Endometrial microvascular endothelial cells (primary cell): ENCODE measurements around the gene CHRNB2. TPM values are rescaled to one million over a fixed set of nuclear protein-coding genes. Genes with fewer than 3 reads are reported as not detected.

Experiments used
- in situ Hi-C: cut with HindIII; loops from 2 replicates; pipeline ENCODE4 v1.10.0; 2017; ENCODE audit warnings: low sequenced_read_pairs, low pct_unique_long_range_greater_than_20kb; ENCODE audit errors: inconsistent ontology term
- total RNA-seq: library from RNA; depleted of rRNA; stranded (reverse); fragments of >200 nt; gene quantifications from one replicate; pipeline ENCODE4 v1.2.3, GENCODE V29; 2015; ENCODE audit errors: inconsistent ontology term

The CHRNB2 gene
- total RNA-seq, 1 donor from 2014 or later, result not detected

DNA sequence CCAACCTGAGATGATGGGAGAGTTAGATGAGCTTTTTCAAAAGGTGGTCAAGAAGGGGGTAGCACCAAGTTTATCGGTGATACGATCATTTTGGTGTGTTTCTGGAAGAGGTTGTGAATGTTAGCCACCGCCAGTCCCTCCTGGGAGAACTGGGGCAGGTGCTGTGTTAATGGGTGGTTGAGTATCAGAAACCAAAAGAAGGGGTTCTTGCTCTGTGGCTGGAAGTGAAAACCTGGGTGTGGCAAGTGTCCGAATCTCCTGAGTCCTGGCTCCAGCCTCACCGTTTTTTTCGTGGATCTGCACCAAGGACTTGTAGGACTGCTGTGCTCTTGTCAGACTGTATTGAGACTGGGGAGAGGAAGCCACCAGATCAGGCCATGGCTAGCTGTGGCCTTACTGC lies 16.9 kb upstream of the CHRNB2 start:
- in situ Hi-C loops, result no loop called here

- in situ Hi-C loops, result no loop called here
Measured at GRCh38 chr1:154551474-154551873, 16.1 kb upstream of the CHRNB2 start.

GRCh38 chr1:154552036-154552435 lies 15.5 kb upstream of the CHRNB2 start:
- in situ Hi-C loops, result no loop called here

DNA sequence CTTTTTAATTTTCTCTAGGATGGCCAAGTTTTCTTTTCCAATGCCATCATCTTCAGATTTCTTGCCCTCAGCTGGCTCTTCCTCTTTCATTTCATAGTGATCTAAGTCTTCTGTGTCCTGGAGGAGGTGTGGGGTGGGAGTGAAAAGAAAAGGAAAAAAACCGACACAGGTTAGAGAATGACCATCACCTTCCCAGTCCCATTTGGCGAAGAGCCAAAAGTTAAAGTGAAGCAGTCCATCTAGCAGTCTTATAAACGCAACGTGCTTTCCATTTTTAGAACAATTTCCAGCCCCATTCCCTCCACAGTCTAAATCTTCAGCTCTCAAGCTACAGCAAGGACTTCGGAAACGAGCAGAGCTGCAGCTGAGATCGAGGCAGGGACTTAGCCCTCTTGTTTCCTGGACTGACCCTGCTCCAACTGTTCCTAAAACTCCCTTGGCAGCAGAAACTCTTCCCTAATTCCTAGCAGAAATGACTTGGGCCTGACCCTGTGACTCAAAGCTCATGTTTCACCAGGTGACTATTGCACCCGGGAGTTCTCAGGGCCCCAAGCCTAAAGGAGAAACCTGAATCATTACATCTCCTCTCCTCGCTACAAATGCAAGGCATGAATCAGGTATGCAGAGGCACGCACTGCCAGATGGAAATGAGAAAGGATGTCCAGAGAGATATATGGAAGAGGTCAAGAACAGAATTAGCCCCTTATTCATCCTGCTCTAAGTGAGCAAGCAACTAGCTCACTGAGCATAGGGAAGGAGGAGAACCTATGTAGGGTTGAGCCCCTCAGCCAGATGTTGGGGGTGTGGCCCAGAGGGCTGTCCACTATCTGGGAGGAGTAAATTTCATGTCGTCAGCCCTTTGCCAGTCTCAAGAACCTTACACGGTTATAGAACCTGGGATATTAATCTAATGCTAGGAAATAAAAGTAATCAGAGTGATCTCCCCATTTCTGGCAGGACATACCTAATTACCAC lies 14.2 kb upstream of the CHRNB2 start:
- in situ Hi-C loops, result no loop called here

DNA sequence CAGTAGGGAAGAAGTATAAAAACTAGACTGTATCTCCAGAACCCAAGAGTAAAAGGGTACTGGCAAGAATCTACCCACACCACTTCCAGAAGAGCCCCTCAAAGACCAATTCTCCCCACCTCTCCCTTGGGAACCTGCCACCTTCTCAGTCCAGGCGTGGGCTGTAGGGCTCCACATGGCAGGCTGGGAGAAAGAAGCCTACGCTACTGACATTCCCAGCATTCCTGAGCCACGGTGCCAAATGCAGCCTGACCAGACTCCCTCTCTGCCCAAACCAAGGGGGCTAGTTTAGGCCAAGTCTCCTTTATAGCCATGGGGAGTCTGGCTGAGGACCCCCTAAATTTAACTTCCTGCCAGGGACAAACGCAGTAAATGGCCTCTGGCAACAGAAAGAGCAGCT lies 11.2 kb upstream of the CHRNB2 start:
- in situ Hi-C loops, result no loop called here

DNA sequence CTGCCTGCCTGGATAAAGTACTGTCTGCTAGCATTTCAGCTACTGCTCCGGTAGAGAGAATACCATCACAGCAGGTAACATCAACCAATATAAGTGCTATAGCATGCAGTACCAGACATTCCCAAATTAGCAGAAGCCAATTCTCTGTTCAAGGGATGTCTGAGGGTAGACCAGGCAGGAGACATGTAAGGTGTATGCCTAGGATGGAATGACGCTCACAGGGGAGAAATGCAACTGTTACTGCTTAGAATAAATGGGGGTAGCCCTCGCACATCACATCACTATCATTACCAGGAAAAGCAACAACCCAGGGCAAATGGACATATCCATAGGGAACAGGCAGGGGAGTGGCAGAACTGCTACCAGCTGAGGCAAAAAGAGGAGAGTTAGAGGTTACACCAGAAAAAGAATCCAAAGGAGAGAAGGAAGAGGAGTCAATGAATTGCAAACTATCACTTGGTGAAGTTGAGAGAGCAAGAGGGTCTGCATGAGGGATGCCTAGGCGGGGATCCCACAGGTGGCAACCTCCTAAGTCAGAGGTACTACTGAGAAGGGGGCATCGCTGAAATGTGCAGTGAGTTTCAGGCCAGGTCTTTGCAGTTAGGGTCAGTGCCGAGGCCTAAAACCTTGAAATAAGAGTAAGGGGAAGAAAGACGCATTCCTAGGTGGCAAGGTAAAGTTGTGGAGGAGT lies 10.2 kb upstream of the CHRNB2 start:
- in situ Hi-C loops, result no loop called here

DNA sequence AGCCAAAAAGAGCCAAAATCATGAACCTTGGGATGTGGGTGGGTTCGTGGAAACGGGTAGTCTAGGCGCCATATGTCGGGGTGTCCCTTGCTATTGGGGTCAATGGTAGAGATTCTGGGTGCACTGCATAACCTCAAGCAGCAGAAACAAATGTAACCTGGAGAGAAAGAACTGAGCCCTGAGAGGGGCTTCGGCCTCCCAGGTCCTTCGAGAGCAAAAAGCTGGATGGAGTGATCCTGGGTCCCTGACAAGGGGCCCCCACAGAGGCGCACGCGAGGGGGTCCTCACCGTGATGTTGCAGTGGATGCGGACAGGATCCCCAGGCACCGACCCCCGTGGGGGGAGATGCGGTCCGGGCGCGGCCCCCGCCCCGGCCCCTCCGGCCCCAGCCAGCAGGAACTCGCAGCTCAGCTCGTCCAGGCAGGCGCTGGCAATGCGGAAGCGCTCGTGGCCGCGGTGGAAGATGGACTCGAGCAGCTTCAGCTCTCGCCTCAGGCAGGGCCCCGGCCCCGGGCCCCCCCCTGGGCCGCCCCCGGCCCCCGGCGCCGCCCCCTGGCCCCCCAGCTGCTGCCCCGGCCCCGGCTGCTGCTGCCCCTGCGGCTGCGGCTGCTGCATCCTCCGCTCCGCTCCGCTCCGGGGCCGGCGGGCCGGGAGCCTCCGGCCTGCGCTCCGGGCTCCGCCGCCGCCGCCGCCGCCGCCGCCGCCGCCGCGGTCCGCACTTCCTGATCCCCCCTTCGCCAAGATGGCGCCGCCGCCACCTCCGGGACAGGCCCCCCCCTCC lies 9.4 kb upstream of the CHRNB2 start, which contains the start of gene UBE2Q1:
Gene UBE2Q1 (minus strand): TSS at position 724 of the 781 bp plus-strand sequence. CDS start 109 bp downstream, at position 615.
- in situ Hi-C loops, result no loop called here

DNA sequence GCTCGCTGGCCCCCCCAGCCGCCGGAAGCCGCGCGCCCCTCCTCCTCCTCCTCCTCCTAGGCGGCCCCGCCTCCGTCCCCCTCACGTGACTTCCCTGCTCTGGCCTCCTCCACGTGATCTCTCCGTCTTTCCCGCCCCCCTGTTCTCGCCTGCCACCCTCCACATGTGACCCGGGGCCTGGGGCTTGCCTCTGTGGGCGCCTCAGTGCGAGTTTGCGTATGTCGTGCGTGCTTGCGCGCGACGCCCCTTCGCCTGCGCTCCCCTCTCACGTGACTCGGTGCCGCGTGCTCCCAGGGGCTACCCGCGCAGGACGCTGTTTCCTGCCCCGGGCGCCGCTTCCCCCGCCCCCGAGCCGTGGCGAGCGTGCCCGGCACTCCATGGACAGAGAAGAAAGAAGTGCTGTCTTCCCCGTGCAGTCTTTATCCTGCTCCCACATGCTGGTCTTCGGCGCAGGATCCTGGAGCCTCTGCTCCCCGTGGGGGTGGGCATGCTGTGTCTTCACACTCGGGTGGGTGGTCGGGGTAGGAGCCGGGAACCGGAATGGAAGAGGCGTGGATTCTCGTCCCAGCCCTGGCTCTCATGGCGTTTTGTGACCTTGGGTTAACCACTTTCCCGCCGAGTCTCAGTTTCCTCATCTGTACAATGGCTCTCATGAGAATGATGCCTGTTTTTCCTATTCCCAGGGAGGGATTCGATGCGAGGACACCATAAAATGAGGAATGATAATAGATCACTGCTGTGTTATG lies 8.7 kb upstream of the CHRNB2 start:
- in situ Hi-C loops, result no loop called here

DNA sequence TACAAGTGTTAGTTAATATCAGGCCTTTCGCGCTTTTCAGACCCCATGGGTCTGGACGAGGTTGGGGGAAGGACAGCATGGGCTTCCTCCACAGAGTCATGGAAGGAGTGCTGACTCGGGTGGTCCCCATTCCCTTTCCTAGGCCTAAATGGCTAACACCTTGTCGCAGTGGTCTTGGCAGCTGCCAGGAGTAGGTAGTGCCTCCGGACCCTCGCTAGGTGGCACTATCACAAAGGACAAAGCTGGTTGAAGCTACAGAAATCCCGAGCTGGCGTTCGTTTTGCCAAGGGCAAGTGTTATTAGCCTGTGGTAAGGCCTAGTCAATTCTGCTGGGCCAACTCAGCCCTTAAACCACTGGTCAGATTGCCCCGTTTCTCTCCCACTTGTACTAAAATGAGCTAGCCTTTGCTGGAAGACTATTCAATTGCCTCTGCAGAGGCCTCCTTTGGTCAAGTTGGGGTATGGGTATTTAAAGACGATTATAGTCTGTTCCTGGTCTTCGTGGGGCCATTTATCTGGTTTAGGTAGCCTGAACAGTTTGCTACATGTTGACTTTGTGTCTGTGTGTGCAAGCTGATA lies 8.0 kb upstream of the CHRNB2 start:
- in situ Hi-C loops, result no loop called here

GRCh38 chr1:154565876-154566275 lies 1.7 kb upstream of the CHRNB2 start:
- in situ Hi-C loops, result no loop called here

DNA sequence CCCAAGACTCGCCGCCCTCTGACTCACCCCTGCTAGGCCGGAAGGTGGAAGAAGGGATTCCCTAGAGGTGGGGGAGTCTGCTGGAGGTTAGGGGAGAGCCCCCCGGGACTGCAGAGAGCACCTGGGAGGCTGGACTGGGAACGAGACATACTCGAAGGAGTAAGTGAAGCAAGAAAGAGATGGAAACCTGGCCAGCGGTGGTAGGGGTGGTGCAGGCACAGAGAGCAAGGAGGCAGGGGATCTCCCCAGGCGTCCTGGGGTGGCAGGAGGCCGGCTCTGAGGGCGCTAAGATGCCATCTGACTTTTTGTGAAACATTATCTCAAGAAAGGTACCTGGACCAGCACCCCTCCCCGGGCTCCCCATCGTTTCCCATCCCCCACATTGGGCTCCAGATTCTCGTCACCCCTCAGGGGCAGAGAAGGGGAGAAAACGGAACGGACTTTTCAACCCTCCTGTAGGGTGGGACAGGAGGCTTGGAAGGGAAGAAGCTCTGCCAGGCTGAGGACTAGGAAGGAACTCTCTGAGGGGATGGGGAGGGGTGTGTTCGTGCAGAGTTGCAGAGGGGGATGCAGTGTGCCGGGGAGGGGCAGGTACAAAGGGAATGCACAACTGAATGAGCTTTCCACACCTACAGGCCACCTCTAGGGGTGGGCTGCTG lies 708 bp downstream of the CHRNB2 start:
- in situ Hi-C loops, result no loop called here

DNA sequence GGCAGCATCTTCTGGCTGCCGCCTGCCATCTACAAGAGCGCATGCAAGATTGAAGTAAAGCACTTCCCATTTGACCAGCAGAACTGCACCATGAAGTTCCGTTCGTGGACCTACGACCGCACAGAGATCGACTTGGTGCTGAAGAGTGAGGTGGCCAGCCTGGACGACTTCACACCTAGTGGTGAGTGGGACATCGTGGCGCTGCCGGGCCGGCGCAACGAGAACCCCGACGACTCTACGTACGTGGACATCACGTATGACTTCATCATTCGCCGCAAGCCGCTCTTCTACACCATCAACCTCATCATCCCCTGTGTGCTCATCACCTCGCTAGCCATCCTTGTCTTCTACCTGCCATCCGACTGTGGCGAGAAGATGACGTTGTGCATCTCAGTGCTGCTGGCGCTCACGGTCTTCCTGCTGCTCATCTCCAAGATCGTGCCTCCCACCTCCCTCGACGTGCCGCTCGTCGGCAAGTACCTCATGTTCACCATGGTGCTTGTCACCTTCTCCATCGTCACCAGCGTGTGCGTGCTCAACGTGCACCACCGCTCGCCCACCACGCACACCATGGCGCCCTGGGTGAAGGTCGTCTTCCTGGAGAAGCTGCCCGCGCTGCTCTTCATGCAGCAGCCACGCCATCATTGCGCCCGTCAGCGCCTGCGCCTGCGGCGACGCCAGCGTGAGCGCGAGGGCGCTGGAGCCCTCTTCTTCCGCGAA lies 3.8 kb downstream of the CHRNB2 start:
- in situ Hi-C loops, result no loop called here

DNA sequence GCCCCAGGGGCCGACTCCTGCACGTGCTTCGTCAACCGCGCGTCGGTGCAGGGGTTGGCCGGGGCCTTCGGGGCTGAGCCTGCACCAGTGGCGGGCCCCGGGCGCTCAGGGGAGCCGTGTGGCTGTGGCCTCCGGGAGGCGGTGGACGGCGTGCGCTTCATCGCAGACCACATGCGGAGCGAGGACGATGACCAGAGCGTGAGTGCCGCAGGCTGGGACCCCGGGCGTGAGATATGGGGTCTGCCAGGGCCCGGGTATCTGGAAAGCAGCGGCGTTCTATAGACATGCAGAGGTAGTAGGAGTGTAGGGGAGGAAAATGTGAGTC lies 4.3 kb downstream of the CHRNB2 start:
- in situ Hi-C loops, result no loop called here

DNA sequence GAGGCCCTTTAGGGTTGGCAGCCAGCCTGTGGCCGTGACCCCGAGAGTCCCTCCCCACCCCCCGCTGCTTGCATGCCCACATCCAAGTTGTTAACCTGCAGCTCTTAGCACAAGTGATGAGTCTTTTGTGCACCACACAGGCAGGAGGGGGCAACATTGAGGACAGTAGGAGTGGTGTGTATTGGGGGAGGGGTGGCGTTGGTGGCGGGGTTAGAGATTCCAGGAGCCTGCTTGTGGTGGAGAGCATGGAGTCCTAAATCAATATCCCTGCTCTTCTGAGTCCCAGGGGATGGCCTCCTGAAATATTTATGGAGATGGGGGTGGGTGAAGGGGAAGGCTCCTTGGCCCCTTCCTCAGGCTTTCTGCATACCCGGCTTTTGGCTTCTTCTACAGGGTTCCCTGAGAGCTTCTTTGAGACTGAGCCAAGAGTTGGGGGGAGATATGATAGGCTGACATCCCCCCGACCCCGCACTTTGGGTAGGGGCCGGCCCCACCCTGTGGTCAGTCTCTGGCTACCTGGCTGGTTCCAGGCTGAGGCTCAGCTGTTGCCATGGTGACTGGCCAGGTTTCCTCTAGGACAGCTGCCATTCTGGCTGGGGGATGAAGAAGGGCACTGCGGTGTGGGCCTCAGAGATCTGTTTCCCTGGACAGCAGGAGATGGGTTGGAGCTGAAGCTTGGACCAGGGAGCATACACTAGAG lies 5.0 kb downstream of the CHRNB2 start:
- in situ Hi-C loops, result no loop called here

DNA sequence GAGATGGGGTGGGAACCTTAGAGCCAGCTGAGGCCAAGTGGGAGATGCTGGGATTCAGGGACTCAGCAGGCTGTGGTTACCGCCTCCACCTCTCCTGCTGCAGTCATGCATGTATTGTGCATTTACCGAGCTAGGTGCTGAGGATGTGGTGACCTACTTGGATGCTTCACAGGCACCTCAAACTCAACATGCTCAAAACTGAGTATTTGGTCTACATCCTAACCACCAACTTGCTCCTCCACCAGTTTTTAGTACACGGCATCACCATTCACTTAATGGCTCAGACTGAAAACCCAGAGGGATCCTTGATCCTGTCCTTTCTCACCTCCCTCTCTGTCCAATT lies 5.6 kb downstream of the CHRNB2 start:
- in situ Hi-C loops, result no loop called here

DNA sequence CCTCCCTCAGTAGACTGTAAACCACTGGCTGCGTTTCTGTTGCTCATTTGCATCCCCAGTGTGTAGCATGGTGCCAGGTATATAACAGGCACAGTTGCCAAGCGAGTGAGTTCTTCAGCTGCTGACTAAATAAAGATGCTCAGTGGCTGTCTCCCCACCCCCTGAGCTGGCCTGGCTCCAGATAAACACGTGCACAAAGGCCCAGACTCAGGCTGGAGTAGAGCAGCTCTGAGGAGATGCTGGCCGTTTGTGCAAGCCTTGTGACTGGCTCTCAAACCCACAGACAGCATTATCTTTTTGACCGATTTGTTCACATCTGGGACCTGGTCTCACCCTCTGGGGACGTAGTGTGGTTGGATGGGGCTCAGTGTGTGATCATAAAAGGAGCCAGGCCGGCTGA lies 7.1 kb downstream of the CHRNB2 start:
- in situ Hi-C loops, result no loop called here
